SU-DHL-6 (cell line): ENCODE data around the gene XRCC6.

ENCODE experiments used
- EZH2phosphoT487 ChIP-seq: fragments of 200-600 bp; sonication (generic), shearing (Covaris generic); conservative IDR thresholded peaks from 2 replicates; pipeline ENCODE4 v1.6.1; 2018; ENCODE audit warnings: mild to moderate bottlenecking, antibody characterized with exemption, low read length, moderate library complexity, mixed read lengths
- TF ChIP-seq, protein P1 (sequence below): fragments of 200-600 bp; sonication (generic); IDR thresholded peaks from one replicate; pipeline ENCODE4 v1.5.1; 2017; ENCODE audit warnings: antibody characterized with exemption, mild to moderate bottlenecking, low read length, moderate library complexity; ENCODE audit not compliant: insufficient read depth, poor library complexity, severe bottlenecking

DNA sequence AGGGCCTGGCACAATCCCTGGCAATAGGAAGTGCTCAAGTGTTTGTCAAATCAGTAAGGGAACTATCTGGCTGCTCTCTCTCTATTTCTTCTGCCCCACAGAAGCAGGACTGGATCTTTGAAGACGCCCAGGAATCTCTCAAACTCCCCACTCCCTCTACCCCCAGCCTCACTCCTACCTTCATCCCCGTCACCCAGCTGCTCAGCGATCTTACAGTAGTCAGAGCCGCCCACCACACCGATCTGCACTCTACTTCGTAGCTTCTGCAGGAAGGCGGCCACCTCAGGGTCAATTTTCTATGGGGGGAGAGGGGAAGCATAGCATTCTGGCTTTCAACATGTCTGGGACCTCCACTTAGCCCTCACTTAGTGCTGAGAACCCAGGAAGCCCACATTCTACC, 35.2 kb upstream of the XRCC6 start:
- TF ChIP-seq, protein P1, sequence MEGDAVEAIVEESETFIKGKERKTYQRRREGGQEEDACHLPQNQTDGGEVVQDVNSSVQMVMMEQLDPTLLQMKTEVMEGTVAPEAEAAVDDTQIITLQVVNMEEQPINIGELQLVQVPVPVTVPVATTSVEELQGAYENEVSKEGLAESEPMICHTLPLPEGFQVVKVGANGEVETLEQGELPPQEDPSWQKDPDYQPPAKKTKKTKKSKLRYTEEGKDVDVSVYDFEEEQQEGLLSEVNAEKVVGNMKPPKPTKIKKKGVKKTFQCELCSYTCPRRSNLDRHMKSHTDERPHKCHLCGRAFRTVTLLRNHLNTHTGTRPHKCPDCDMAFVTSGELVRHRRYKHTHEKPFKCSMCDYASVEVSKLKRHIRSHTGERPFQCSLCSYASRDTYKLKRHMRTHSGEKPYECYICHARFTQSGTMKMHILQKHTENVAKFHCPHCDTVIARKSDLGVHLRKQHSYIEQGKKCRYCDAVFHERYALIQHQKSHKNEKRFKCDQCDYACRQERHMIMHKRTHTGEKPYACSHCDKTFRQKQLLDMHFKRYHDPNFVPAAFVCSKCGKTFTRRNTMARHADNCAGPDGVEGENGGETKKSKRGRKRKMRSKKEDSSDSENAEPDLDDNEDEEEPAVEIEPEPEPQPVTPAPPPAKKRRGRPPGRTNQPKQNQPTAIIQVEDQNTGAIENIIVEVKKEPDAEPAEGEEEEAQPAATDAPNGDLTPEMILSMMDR: no peak
- TF ChIP-seq EZH2phosphoT487: no peak
